ENCODE results near the gene CAMSAP2.

CAMSAP2 gene

GRCh38 chr1:200877010-200877409, 138.3 kb downstream of the CAMSAP2 start:
- DNase-seq (ENCODE audit: low read depth, low spot score), result no peak

GRCh38 chr1:200877839-200878551, 139.3 kb downstream of the CAMSAP2 start:
- DNase-seq (ENCODE audit: low read depth, low spot score), result no peak

- DNase-seq (ENCODE audit: low read depth, low spot score), result no peak
Observed at GRCh38 chr1:200880212-200880611, 141.5 kb downstream of the CAMSAP2 start.

GRCh38 chr1:200883118-200883517, 144.4 kb downstream of the CAMSAP2 start:
- DNase-seq (ENCODE audit: low read depth, low spot score), result no peak

GRCh38 chr1:200885623-200886402, 147.1 kb downstream of the CAMSAP2 start:
- no peak for DNase-seq (ENCODE audit: low read depth, low spot score)

- no peak for DNase-seq (ENCODE audit: low read depth, low spot score)
Observed at GRCh38 chr1:200886594-200886993, 147.9 kb downstream of the CAMSAP2 start.

GRCh38 chr1:200887036-200887435, 148.3 kb downstream of the CAMSAP2 start:
- DNase-seq (ENCODE audit: low read depth, low spot score), result no peak

GRCh38 chr1:200887772-200888348, 149.2 kb downstream of the CAMSAP2 start:
- no peak for DNase-seq (ENCODE audit: low read depth, low spot score)

- DNase-seq (ENCODE audit: low read depth, low spot score), result no peak
Observed at GRCh38 chr1:200888349-200888838, 149.7 kb downstream of the CAMSAP2 start.

GRCh38 chr1:200889571-200889970, 150.9 kb downstream of the CAMSAP2 start:
- no peak for DNase-seq (ENCODE audit: low read depth, low spot score)

- no peak for DNase-seq (ENCODE audit: low read depth, low spot score)
Observed at GRCh38 chr1:200890027-200890426, 151.3 kb downstream of the CAMSAP2 start.

- no peak for DNase-seq (ENCODE audit: low read depth, low spot score)
Observed at GRCh38 chr1:200890818-200891773, 152.4 kb downstream of the CAMSAP2 start.

GRCh38 chr1:200891774-200892157, 153.1 kb downstream of the CAMSAP2 start:
- no peak for DNase-seq (ENCODE audit: low read depth, low spot score)

GRCh38 chr1:200892546-200892945, 153.9 kb downstream of the CAMSAP2 start:
- DNase-seq (ENCODE audit: low read depth, low spot score), result no peak

GRCh38 chr1:200892958-200893357, 154.3 kb downstream of the CAMSAP2 start:
- no peak for DNase-seq (ENCODE audit: low read depth, low spot score)

GRCh38 chr1:200893411-200893901, 154.8 kb downstream of the CAMSAP2 start:
- DNase-seq (ENCODE audit: low read depth, low spot score), result no peak

GRCh38 chr1:200894712-200895442, 156.2 kb downstream of the CAMSAP2 start, which contains the start of gene INAVA:
TSS of gene INAVA (plus strand) at chr1:200894900. CDS start at chr1:200898401, 3,501 bp downstream.
- no peak for DNase-seq (ENCODE audit: low read depth, low spot score)

GRCh38 chr1:200895443-200895789, 156.7 kb downstream of the CAMSAP2 start:
- DNase-seq (ENCODE audit: low read depth, low spot score), result no peak

- DNase-seq (ENCODE audit: low read depth, low spot score), result no peak
Observed at GRCh38 chr1:200895801-200896530, 157.3 kb downstream of the CAMSAP2 start.
